ENCODE data around the gene ESPN.

The ESPN gene

GRCh38 chr1:6470132-6471085 lies 45.8 kb downstream of the ESPN start:
- no peak overlapping the region for H3K27ac ChIP-seq
- no peak for TF ChIP-seq CTCF (conservative IDR thresholded peaks at IDR 0.05)

GRCh38 chr1:6471086-6471969 lies 46.8 kb downstream of the ESPN start:
- no peak for TF ChIP-seq CTCF (conservative IDR thresholded peaks at IDR 0.05)
- no peak overlapping the region for H3K27ac ChIP-seq

GRCh38 chr1:6471970-6472368 lies 47.4 kb downstream of the ESPN start:
- TF ChIP-seq CTCF (conservative IDR thresholded peaks at IDR 0.05) = no peak
- no peak overlapping the region for H3K27ac ChIP-seq

- 0 out of 2 replicates have a peak, but pooled peaks have one; percentile 8 for TF ChIP-seq CTCF (conservative IDR thresholded peaks at IDR 0.05)
- H3K27ac ChIP-seq = no peak overlapping the region
These were observed 47.8 kb downstream of the ESPN start for GRCh38 chr1:6472391-6472790.

- no peak for TF ChIP-seq CTCF (conservative IDR thresholded peaks at IDR 0.05)
- H3K27ac ChIP-seq = no peak overlapping the region
These were observed 48.6 kb downstream of the ESPN start for GRCh38 chr1:6473156-6473555.

- no peak for TF ChIP-seq CTCF (conservative IDR thresholded peaks at IDR 0.05)
These were observed 49.6 kb downstream of the ESPN start for GRCh38 chr1:6473974-6474814.

More at GRCh38 chr1:6473974-6474814, 49.6 kb downstream of the ESPN start:
- no peak overlapping the region for H3K27ac ChIP-seq
